GM23338 (cell line): Measurements from ENCODE around the gene PTPA. TPM values are rescaled to one million over a fixed set of nuclear protein-coding genes. Genes with fewer than 3 reads are reported as not detected.

ENCODE experiments used
- ATAC-seq: fragments of 200-7000 bp; cut with Tn5 transposase; 3 replicates; pipeline ENCODE4 v1.9.1; 2020
- DNase-seq: peaks from one replicate; pipeline ENCODE4 v3.0.0-alpha.2; 2015; ENCODE audit warnings: low spot score
- H2AFZ ChIP-seq: fragments of 200-600 bp; sonication (generic); 2 replicates; pipeline ENCODE4 v1.8.0; 2016; ENCODE audit warnings: antibody characterized with exemption, mild to moderate bottlenecking, moderate library complexity
- H3F3A ChIP-seq: fragments of 200-600 bp; sonication (generic); replicated peaks from 2 replicates; pipeline ENCODE4 v1.8.0; 2017; ENCODE audit warnings: antibody characterized with exemption, mixed run types, low read depth
- H3K27ac ChIP-seq: fragments of 200-600 bp; sonication (generic); 2 replicates; pipeline ENCODE4 v1.6.1; 2016; ENCODE audit warnings: low read depth
- H3K27me3 ChIP-seq: fragments of 200-600 bp; sonication (generic); 2 replicates; pipeline ENCODE4 v1.8.0; 2016; ENCODE audit warnings: mild to moderate bottlenecking, mixed run types, moderate library complexity; ENCODE audit not compliant: insufficient read depth
- H3K36me3 ChIP-seq: fragments of 200-600 bp; sonication (generic); 2 replicates; pipeline ENCODE4 v1.8.0; 2016; ENCODE audit warnings: mild to moderate bottlenecking; ENCODE audit not compliant: insufficient read depth
- H3K4me1 ChIP-seq: fragments of 200-600 bp; sonication (generic); 2 replicates; pipeline ENCODE4 v1.8.0; 2016; ENCODE audit warnings: mild to moderate bottlenecking, moderate library complexity; ENCODE audit not compliant: insufficient read depth
- H3K4me2 ChIP-seq: fragments of 200-600 bp; sonication (generic); 2 replicates; pipeline ENCODE4 v1.7.1; 2017; ENCODE audit warnings: mixed run types
- H3K4me3 ChIP-seq: fragments of 200-600 bp; sonication (generic); 2 replicates; pipeline ENCODE4 v1.6.1; 2016; ENCODE audit warnings: mixed run types
- H3K79me2 ChIP-seq: fragments of 200-600 bp; sonication (generic); replicated peaks from 2 replicates; pipeline ENCODE4 v1.8.0; 2017; ENCODE audit warnings: mild to moderate bottlenecking; ENCODE audit not compliant: insufficient read depth
- H3K9me2 ChIP-seq: fragments of 200-600 bp; sonication (generic); 2 replicates; pipeline ENCODE4 v1.8.0; 2017; ENCODE audit not compliant: insufficient read depth
- H4K20me1 ChIP-seq: fragments of 200-600 bp; sonication (generic); replicated peaks from 2 replicates; pipeline ENCODE4 v1.8.0; 2017; ENCODE audit warnings: mild to moderate bottlenecking; ENCODE audit not compliant: insufficient read depth
- H3K27ac Mint-ChIP-seq: 2 replicates; pipeline ENCODE4 v1.8.0; 2020; ENCODE audit warnings: inconsistent platforms, mild to moderate bottlenecking, moderate library complexity, mixed read lengths
- H3K27me3 Mint-ChIP-seq: 3 replicates; pipeline ENCODE4 v1.8.0; 2022; ENCODE audit warnings: low read depth, mild to moderate bottlenecking, moderate library complexity, mixed read lengths, inconsistent platforms; ENCODE audit not compliant: insufficient read depth, poor library complexity
- H3K36me3 Mint-ChIP-seq: 3 replicates; pipeline ENCODE4 v1.8.0; 2021; ENCODE audit warnings: low read depth, mild to moderate bottlenecking, inconsistent platforms, moderate library complexity, mixed read lengths
- H3K4me1 Mint-ChIP-seq: 3 replicates; pipeline ENCODE4 v1.8.0; 2020; ENCODE audit warnings: mild to moderate bottlenecking, inconsistent platforms, mixed read lengths
- H3K4me3 Mint-ChIP-seq: 3 replicates; pipeline ENCODE4 v1.8.0; 2021; ENCODE audit warnings: moderate library complexity, mild to moderate bottlenecking, inconsistent platforms, mixed read lengths
- H3K9me3 Mint-ChIP-seq: 3 replicates; pipeline ENCODE4 v1.8.0; 2020; ENCODE audit warnings: moderate library complexity, mild to moderate bottlenecking, inconsistent platforms, mixed read lengths
- CREB1 ChIP-seq: fragments of 250-450 bp; sonication (Bioruptor Pico); IDR thresholded peaks from 2 replicates; pipeline ENCODE4 v1.5.0; 2020; ENCODE audit warnings: low read depth, mild to moderate bottlenecking, moderate library complexity
- EZH2 ChIP-seq: fragments of 200-600 bp; sonication (generic); IDR thresholded peaks from one replicate; pipeline ENCODE4 v1.8.0; 2017; ENCODE audit warnings: antibody characterized with exemption, mild to moderate bottlenecking, low read depth; ENCODE audit not compliant: unreplicated experiment
- EZH2phosphoT487 ChIP-seq: fragments of 200-600 bp; sonication (generic); IDR thresholded peaks from one replicate; pipeline ENCODE4 v1.8.1; 2018; ENCODE audit warnings: antibody characterized with exemption; ENCODE audit not compliant: unreplicated experiment
- JUNB ChIP-seq: IDR thresholded peaks from one replicate; pipeline ENCODE4 v1.6.1; 2016; ENCODE audit warnings: antibody characterized with exemption; ENCODE audit not compliant: unreplicated experiment
- NANOG ChIP-seq: IDR thresholded peaks from 2 replicates; pipeline ENCODE4 v1.6.1; 2016; ENCODE audit warnings: antibody characterized with exemption, borderline replicate concordance
- POLR2AphosphoS5 ChIP-seq: IDR thresholded peaks from 2 replicates; pipeline ENCODE4 v1.6.1; 2016; ENCODE audit warnings: antibody characterized with exemption, low read depth
- REST ChIP-seq: IDR thresholded peaks from one replicate; pipeline ENCODE4 v1.6.1; 2018; ENCODE audit warnings: antibody characterized with exemption; ENCODE audit not compliant: unreplicated experiment
- STAT1 ChIP-seq: IDR thresholded peaks from one replicate; pipeline ENCODE4 v1.6.1; 2016; ENCODE audit warnings: antibody characterized with exemption; ENCODE audit not compliant: unreplicated experiment
- ZNF114 ChIP-seq: fragments of 250-450 bp; sonication (Bioruptor Pico); IDR thresholded peaks from 2 replicates; pipeline ENCODE4 v1.5.0; 2020; ENCODE audit warnings: mild to moderate bottlenecking, moderate library complexity
- ZNF331 ChIP-seq: fragments of 250-450 bp; sonication (Bioruptor Pico); IDR thresholded peaks from 2 replicates; pipeline ENCODE4 v1.5.0; 2020; ENCODE audit warnings: low read depth, mild to moderate bottlenecking, moderate library complexity
- ZNF462 ChIP-seq: fragments of 250-450 bp; sonication (Bioruptor Pico); IDR thresholded peaks from 2 replicates; pipeline ENCODE4 v1.5.0; 2020; ENCODE audit warnings: mild to moderate bottlenecking, moderate library complexity
- polyA plus RNA-seq: library from polyadenylated mRNA; unstranded; fragments of >200 nt; fragmentation: Nextera tagmentation; extraction: Ambion mirVana; gene quantifications from 2 replicates; pipeline ENCODE4 v1.2.1, GENCODE V29; 2016
- total RNA-seq: library from RNA; depleted of rRNA; stranded (reverse); fragments of >200 nt; shearing (Covaris generic); gene quantifications from 2 replicates; pipeline ENCODE4 v1.2.3, GENCODE V29; 2014
- TF ChIP-seq, protein P1 (sequence below): IDR thresholded peaks from 2 replicates; pipeline ENCODE4 v1.6.1; 2016; ENCODE audit warnings: antibody characterized with exemption

Gene PTPA
- total and polyA plus RNA-seq, 2 experiments from 2014 or later = 53.9 to 122 TPM

GRCh38 chr9:129095170-129095667 lies 16.0 kb upstream of the PTPA start (continued):
- TF ChIP-seq, protein P1, sequence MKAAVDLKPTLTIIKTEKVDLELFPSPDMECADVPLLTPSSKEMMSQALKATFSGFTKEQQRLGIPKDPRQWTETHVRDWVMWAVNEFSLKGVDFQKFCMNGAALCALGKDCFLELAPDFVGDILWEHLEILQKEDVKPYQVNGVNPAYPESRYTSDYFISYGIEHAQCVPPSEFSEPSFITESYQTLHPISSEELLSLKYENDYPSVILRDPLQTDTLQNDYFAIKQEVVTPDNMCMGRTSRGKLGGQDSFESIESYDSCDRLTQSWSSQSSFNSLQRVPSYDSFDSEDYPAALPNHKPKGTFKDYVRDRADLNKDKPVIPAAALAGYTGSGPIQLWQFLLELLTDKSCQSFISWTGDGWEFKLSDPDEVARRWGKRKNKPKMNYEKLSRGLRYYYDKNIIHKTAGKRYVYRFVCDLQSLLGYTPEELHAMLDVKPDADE = no peak
- no peak for TF ChIP-seq ZNF331 (CRISPR knock-in tag)
- no peak for TF ChIP-seq STAT1

- H3F3A ChIP-seq = 0 out of 2 replicates have a peak, but pooled peaks cover 3% of the 10 kb centered on the region
- no peaks in the 10 kb centered on the region for H3K27me3 ChIP-seq
- peaks cover 2% of the 10 kb centered on the region; the same call in 2 of the 3 replicates for H3K4me1 Mint-ChIP-seq
- TF ChIP-seq STAT1 = no peak
- no peak for TF ChIP-seq JUNB
- no peak for TF ChIP-seq ZNF462
- no peak for TF ChIP-seq ZNF331 (CRISPR knock-in tag)
- TF ChIP-seq REST = no peak
- no peak for TF ChIP-seq NANOG
- TF ChIP-seq EZH2phosphoT487 = no peak
- TF ChIP-seq CREB1 (CRISPR knock-in tag) = no peak
- no peak for TF ChIP-seq ZNF114 (CRISPR knock-in tag)
- no peak for TF ChIP-seq POLR2AphosphoS5
- TF ChIP-seq EZH2 = no peak
- TF ChIP-seq, protein P1 = no peak
These were observed 15.3 kb upstream of the PTPA start for GRCh38 chr9:129095908-129096307.

More at GRCh38 chr9:129095908-129096307, 15.3 kb upstream of the PTPA start:
- Mint-ChIP-seq H3K36me3 (no peaks in the 10 kb centered on the region), H3K9me3 (no peaks in the 10 kb centered on the region), H3K4me3 (no peak overlapping the region), H3K27me3 (peaks cover 14% of the 10 kb centered on the region), H3K27ac (no peak overlapping the region)
- no peaks in the 10 kb centered on the region for H3K4me1 ChIP-seq
- no peaks in the 10 kb centered on the region for H3K36me3 ChIP-seq
- ATAC-seq (no peak), DNase-seq (no peak)
- no peak overlapping the region for H2AFZ ChIP-seq
- no peak overlapping the region for H3K27ac ChIP-seq
- H3K9me2 ChIP-seq = no peaks in the 10 kb centered on the region
- no peak overlapping the region for H3K4me3 ChIP-seq
- H3K4me2 ChIP-seq = no peak overlapping the region
- no peaks in the 10 kb centered on the region for H3K79me2 ChIP-seq
- peaks cover 4% of the 10 kb centered on the region; the same call in 1 of the 2 replicates for H4K20me1 ChIP-seq
